Natural killer cell treated with Interleukin-12 subunit alpha and Interleukin-12 subunit beta and Interleukin-15 and Interleukin-18, amount 100 ng/mL, for 72 hours (primary cell): ENCODE results near the gene DHRS13. TPM values are rescaled to one million over a fixed set of nuclear protein-coding genes. Genes with fewer than 3 reads are reported as not detected.

Experiments used
- ATAC-seq, 2 donors: fragments of 150-1000 bp; cut with Tn5 transposase in 1 of 2; sonication (Bioruptor Pico), chemical (Tn5 transposase) in 1 of 2; 2 replicates each; pipeline ENCODE4 v1.10.0; 2021
- DNase-seq: peaks from one replicate; pipeline ENCODE4 v3.0.0; 2022; ENCODE audit warnings: low spot score
- H3K27ac Mint-ChIP-seq, 2 donors: 1 replicate in 1 of 2; 2 replicates in 1 of 2; pipeline ENCODE4 v1.8.0; 2022; ENCODE audit warnings: mixed read lengths in 2 of 2, mild to moderate bottlenecking in 1 of 2, moderate library complexity in 1 of 2
- H3K27me3 Mint-ChIP-seq, 2 donors: 1 replicate in 1 of 2; 2 replicates in 1 of 2; pipeline ENCODE4 v1.8.0; 2022; ENCODE audit warnings: mixed read lengths in 2 of 2
- H3K36me3 Mint-ChIP-seq: one replicate; pipeline ENCODE4 v1.8.0; 2022; ENCODE audit warnings: mixed read lengths
- H3K4me1 Mint-ChIP-seq, 2 donors: 1 replicate in 1 of 2; 2 replicates in 1 of 2; pipeline ENCODE4 v1.8.0; 2022; ENCODE audit warnings: low read depth in 2 of 2, mixed read lengths in 2 of 2, mild to moderate bottlenecking in 1 of 2
- H3K4me3 Mint-ChIP-seq: one replicate; pipeline ENCODE4 v1.8.0; 2022; ENCODE audit warnings: mixed read lengths
- H3K9me3 Mint-ChIP-seq: 2 replicates; pipeline ENCODE4 v1.8.0; 2022; ENCODE audit warnings: mixed read lengths
- total RNA-seq, 2 donors: library from RNA; stranded (reverse); gene quantifications; one replicate each; pipeline ENCODE4 v1.2.3, GENCODE V29; 2022

Gene DHRS13
- total RNA-seq, 2 donors from 2014 or later, result 22.5 to 26.1 TPM

DNA sequence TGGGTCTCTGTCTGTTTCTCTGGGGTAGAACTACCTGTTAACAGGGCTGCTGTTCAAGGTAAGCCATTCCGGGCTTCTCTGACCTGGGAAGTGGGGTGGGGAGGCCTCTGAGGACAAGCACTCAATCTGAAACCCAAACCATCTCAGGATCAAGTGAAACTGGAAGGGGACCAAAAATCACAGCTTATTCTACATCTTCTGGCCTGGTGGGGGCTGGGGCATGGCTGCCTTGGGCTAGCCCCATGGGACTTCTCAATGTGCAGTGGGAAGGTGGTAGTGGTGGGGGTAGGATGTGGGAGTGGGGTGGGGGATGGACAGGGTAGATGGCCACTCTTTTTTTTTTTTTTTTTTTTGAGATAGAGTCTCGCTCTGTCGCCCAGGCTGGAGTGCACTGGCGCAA is 10.9 kb downstream of the DHRS13 start:
- no peak for ATAC-seq
- no peaks in the 10 kb centered on the region for H3K9me3 Mint-ChIP-seq
- H3K4me1 Mint-ChIP-seq, result peaks cover 40 to 51% of the 10 kb centered on the region in 2 donors
- peak overlapping the region; percentile 87 to 100 for H3K27ac Mint-ChIP-seq
- peak overlapping the region; percentile 70 for H3K4me3 Mint-ChIP-seq
- peaks cover 6% of the 10 kb centered on the region for H3K36me3 Mint-ChIP-seq
- no peak for DNase-seq
- H3K27me3 Mint-ChIP-seq, result no peaks in the 10 kb centered on the region

DNA sequence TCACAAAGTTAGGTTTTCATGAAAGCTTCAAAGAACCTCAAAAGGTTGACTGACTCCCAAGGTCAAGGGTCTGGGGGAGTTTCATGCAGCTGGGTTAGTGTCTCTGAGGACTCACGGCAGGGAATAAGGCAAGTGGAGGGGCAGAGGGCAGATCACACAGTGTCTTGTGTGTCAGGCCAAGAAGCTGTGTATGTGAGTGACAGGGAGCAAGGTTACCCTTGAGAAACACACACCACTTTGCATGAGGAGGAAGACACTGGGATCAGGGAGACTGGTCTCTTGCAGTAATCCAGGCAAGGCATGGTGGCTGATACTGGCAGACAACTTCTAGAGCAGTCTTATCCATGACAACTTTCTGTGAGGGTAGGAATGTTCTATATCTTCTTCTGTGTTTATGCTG is 11.7 kb downstream of the DHRS13 start:
- H3K27me3 Mint-ChIP-seq, result no peaks in the 10 kb centered on the region
- H3K4me1 Mint-ChIP-seq, result peaks cover 32 to 47% of the 10 kb centered on the region in 2 donors

DNA sequence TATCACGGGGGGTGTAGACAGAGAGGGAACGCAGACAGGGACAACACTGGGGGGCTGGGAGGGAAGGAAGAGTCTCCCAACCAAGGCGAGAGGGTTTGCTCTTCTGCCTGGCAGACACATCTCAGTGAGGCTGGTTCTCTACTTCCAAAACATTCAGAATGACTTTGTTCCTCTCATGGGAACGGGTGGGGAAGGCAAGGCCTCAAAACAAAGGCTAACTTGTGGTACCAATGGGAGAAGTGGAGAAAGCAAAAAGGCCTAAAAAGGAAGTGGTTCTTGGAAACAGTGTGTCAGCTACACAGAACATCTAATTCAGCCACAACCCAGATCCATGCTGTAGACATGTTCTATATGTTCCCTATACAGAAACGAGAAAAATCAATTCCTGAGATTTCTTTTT is 12.9 kb downstream of the DHRS13 start:
- peak overlapping the region; percentile 45 to 87 for H3K27ac Mint-ChIP-seq
- H3K4me1 Mint-ChIP-seq, result peaks cover 31 to 47% of the 10 kb centered on the region in 2 donors
- H3K36me3 Mint-ChIP-seq, result peaks cover 6% of the 10 kb centered on the region
- ATAC-seq (no peak), DNase-seq (no peak)
- no peak overlapping the region for H3K4me3 Mint-ChIP-seq
- no peaks in the 10 kb centered on the region for H3K27me3 Mint-ChIP-seq
- no peaks in the 10 kb centered on the region for H3K9me3 Mint-ChIP-seq

More for the DNA sequence above, 11.7 kb downstream of the DHRS13 start:
- ATAC-seq (no peak), DNase-seq (no peak)
- H3K9me3 Mint-ChIP-seq, result no peaks in the 10 kb centered on the region
- peak overlapping the region; percentile 87 to 100 for H3K27ac Mint-ChIP-seq
- peaks cover 6% of the 10 kb centered on the region for H3K36me3 Mint-ChIP-seq
- peak overlapping the region; percentile 70 for H3K4me3 Mint-ChIP-seq

DNA sequence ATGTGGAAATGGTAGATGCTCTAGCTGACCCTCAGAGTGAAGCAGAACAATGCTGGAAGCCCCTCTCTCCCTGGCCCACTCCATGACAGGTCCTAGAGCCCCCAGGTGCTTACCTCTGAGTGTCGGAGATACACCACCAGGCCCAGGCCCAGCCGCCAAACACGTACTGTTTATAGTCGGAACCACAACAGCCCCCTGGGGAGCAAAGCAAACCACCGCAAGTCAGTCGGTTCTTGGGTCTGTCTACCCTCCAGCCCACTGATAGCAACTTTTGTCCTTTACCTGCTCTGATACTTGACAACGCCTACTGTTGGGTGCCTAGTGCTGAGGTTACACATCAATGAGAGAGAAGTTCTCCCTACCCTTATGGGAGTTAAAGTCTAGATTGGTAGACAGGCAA is 14.0 kb downstream of the DHRS13 start:
- Mint-ChIP-seq H3K27me3 (no peaks in the 10 kb centered on the region), H3K4me3 (no peak overlapping the region), H3K4me1 (peaks cover 30 to 48% of the 10 kb centered on the region in 2 donors), H3K27ac (peak overlapping the region; percentile 12 to 76), H3K36me3 (peaks cover 6% of the 10 kb centered on the region), H3K9me3 (no peaks in the 10 kb centered on the region)
- ATAC-seq, result no peak
- DNase-seq, result no peak

- Mint-ChIP-seq H3K27me3 (no peaks in the 10 kb centered on the region), H3K9me3 (no peaks in the 10 kb centered on the region), H3K27ac (peak overlapping the region in 1 of 2 donors; percentile 42), H3K4me3 (no peak overlapping the region), H3K4me1 (peaks cover 21 to 40% of the 10 kb centered on the region in 2 donors), H3K36me3 (peaks cover 6% of the 10 kb centered on the region)
- DNase-seq (no peak), ATAC-seq (no peak)
Observed at GRCh38 chr17:28887871-28888471, 14.9 kb downstream of the DHRS13 start.

DNA sequence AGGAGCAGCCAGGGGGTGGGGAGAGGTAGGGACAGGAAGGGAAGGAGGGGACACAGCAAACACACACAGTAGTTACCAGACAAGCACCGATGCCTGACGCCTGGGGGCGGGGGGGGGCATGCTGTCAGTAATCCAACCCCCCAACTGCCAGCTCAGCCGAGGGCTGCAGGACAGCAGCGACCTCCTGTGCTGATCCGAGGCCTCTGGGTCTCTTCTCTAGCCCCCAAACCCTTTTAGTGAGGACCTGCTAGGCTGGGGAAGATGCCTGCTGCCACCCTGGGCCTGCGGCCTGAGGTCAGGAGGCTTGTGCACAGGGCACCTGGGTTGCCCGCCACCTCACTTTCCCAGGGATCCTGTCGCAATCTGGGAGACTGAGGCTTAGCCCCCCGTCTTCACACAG is 16.9 kb downstream of the DHRS13 start:
- peaks cover 7 to 26% of the 10 kb centered on the region in 2 donors for H3K4me1 Mint-ChIP-seq
- H3K9me3 Mint-ChIP-seq, result no peaks in the 10 kb centered on the region
- H3K27me3 Mint-ChIP-seq, result no peaks in the 10 kb centered on the region
- no peaks in the 10 kb centered on the region for H3K36me3 Mint-ChIP-seq
- H3K27ac Mint-ChIP-seq, result peak overlapping the region in 1 of 2 donors; percentile 62
- H3K4me3 Mint-ChIP-seq, result no peak overlapping the region
- no peak for ATAC-seq
- no peak for DNase-seq

DNA sequence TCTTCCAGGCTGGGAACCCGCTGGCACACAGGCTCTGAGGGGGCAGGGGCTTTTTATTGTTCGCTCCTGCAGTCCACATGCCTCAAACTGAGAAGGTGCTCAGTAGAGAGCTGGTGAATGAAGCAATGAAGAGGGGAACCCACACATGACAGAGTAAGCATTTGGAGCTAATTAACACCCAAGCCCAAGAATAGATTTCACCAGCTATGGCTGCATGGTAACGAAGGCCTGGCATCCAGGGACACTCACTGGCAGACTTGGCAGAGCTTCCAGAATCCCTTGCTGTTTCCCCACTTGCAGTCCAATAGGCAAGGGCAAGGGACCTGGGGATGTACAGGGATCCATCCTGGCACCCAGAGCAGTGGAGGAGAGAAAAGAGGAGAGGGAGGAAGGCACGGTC is 17.5 kb downstream of the DHRS13 start:
- no peak for ATAC-seq
- Mint-ChIP-seq H3K27ac (peak overlapping the region; percentile 31 to 48), H3K4me1 (peaks cover 6 to 24% of the 10 kb centered on the region in 2 donors), H3K9me3 (no peaks in the 10 kb centered on the region), H3K4me3 (no peak overlapping the region), H3K36me3 (peaks cover under 1% of the 10 kb centered on the region), H3K27me3 (no peaks in the 10 kb centered on the region)
- DNase-seq, result no peak

DNA sequence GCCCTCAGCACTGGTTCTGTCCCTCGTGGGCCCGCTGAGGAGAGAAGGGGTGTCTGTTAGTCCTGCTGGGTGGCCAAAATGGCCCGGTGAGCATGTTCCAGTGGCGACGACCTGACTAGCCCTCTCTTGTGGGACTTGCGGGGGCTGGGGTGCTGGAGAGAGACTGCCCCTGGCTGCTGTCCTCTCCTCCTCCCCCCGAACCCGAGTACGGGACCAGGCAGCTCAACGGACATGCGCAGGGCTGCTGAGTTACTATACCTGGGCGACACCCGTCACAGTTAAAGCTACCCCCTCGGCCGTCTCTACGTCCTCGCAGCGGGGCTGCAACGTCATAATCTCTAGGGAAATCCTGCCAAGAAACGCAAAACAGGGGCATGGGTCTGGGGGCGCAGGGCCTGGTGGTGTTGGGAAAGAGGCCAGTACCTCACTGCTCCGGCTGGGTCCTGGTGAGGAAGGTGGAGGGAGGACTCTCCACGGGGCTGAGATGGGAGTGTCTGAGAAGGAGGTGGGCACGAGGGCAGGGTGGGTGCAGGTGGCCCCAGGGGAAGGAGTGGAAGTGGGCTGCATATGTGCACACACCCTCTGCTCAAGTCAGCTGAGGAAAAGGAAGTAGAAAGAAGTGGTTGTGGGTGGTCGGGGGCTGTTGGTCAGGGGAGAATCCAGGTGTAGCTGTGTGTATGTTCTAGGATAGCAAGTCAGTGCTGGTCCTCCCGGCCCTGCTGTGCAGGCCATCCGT is 18.7 kb downstream of the DHRS13 start:
- no peak overlapping the region for H3K27ac Mint-ChIP-seq

GRCh38 chr17:28882154-28882895 is 20.6 kb downstream of the DHRS13 start:
- no peaks in the 10 kb centered on the region for H3K9me3 Mint-ChIP-seq
- no peak for ATAC-seq

More for the DNA sequence above, 18.7 kb downstream of the DHRS13 start:
- H3K9me3 Mint-ChIP-seq, result no peaks in the 10 kb centered on the region
- H3K4me3 Mint-ChIP-seq, result no peak overlapping the region
- H3K4me1 Mint-ChIP-seq, result peaks cover 6 to 21% of the 10 kb centered on the region in 2 donors
- peaks cover 7% of the 10 kb centered on the region for H3K36me3 Mint-ChIP-seq
- ATAC-seq (no peak), DNase-seq (no peak)
- no peaks in the 10 kb centered on the region for H3K27me3 Mint-ChIP-seq

DNA sequence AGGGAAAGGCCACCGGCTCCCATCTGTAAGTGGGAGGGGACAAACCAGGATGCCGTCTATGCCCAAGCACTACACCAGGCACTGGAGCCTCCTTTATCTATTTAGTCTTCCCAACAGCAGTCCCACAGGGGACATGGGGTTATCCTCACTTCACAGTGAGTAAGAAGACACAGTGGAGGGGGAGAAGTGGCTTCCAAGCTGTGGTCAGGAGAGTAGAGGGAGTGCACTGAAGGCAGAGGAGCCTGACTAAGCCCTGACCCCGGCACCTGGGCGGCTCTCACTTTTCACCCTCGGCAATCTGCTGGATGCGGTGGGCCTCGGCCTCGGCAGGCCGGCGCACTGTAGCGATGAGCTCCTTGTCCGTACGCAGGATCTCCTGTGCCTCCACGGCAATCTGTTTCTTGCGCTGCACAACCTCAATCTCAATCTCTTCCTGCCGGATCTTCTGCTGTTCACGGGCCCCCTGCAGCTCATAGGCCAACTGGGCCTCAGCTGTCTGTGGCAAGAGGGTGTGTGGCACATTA is 21.3 kb downstream of the DHRS13 start:
- ATAC-seq (no peak), DNase-seq (no peak)
- H3K36me3 Mint-ChIP-seq, result peaks cover 7% of the 10 kb centered on the region
- H3K4me1 Mint-ChIP-seq, result peaks cover 11 to 13% of the 10 kb centered on the region in 2 donors
- H3K27ac Mint-ChIP-seq, result no peak overlapping the region
- no peaks in the 10 kb centered on the region for H3K9me3 Mint-ChIP-seq
- no peaks in the 10 kb centered on the region for H3K27me3 Mint-ChIP-seq
- no peak overlapping the region for H3K4me3 Mint-ChIP-seq

More at GRCh38 chr17:28882154-28882895, 20.6 kb downstream of the DHRS13 start:
- peaks cover 7% of the 10 kb centered on the region for H3K36me3 Mint-ChIP-seq
- no peak overlapping the region for H3K4me3 Mint-ChIP-seq
- DNase-seq, result no peak
- H3K27me3 Mint-ChIP-seq, result no peaks in the 10 kb centered on the region
- no peak overlapping the region for H3K27ac Mint-ChIP-seq
- H3K4me1 Mint-ChIP-seq, result peaks cover 12 to 15% of the 10 kb centered on the region in 2 donors

- ATAC-seq, result no peak
- Mint-ChIP-seq H3K4me1 (peaks cover 17 to 23% of the 10 kb centered on the region in 2 donors), H3K9me3 (no peaks in the 10 kb centered on the region), H3K27me3 (no peaks in the 10 kb centered on the region), H3K4me3 (no peak overlapping the region), H3K27ac (no peak overlapping the region), H3K36me3 (peaks cover 7% of the 10 kb centered on the region)
- DNase-seq, result no peak
Observed at GRCh38 chr17:28880572-28880945, 22.3 kb downstream of the DHRS13 start.

- ATAC-seq (no peak), DNase-seq (no peak)
- Mint-ChIP-seq H3K36me3 (peaks cover 7% of the 10 kb centered on the region), H3K4me3 (no peak overlapping the region), H3K9me3 (no peaks in the 10 kb centered on the region), H3K27ac (no peak overlapping the region), H3K27me3 (no peaks in the 10 kb centered on the region), H3K4me1 (peaks cover 14 to 22% of the 10 kb centered on the region in 2 donors)
Observed at GRCh38 chr17:28879886-28880571, 22.9 kb downstream of the DHRS13 start.

- Mint-ChIP-seq H3K27ac (peak overlapping the region in 1 of 2 donors; percentile 20), H3K36me3 (peaks cover 7% of the 10 kb centered on the region), H3K27me3 (no peaks in the 10 kb centered on the region), H3K9me3 (no peaks in the 10 kb centered on the region), H3K4me3 (no peak overlapping the region), H3K4me1 (peaks cover 11 to 20% of the 10 kb centered on the region in 2 donors)
- no peak for ATAC-seq
- DNase-seq, result no peak
Observed at GRCh38 chr17:28878981-28879380, 23.9 kb downstream of the DHRS13 start.
